HepG2 (cell line): Measurements from ENCODE around the gene ESF1. TPM values are rescaled to one million over a fixed set of nuclear protein-coding genes. Genes with fewer than 3 reads are reported as not detected.

Source experiments
- ATF2 ChIP-seq: sonication (generic); formaldehyde crosslinking; IDR thresholded peaks from 2 replicates; pipeline ENCODE4 v1.4.0; 2020; ENCODE audit warnings: missing genetic modification reagents
- ELF1 ChIP-seq: sonication (generic); formaldehyde crosslinking; IDR thresholded peaks from 2 replicates; pipeline ENCODE4 v1.4.0; 2020; ENCODE audit warnings: missing genetic modification reagents
- FOXA1 ChIP-seq, 2 experiments: fragments of 450-650 bp in 1 of 2; sonication (generic) in 1 of 2; formaldehyde crosslinking in 1 of 2; IDR thresholded peaks; 2 replicates each; pipeline versions ENCODE4 v1.4.0 to v1.6.1; 2016 to 2020; ENCODE audit warnings: missing genetic modification reagents in 1 of 2
- HNRNPL ChIP-seq: fragments of 200-400 bp; formaldehyde crosslinking; IDR thresholded peaks from 2 replicates; pipeline ENCODE4 v1.6.1; 2017; ENCODE audit warnings: mild to moderate bottlenecking, low read depth, low read length
- MIER2 ChIP-seq: IDR thresholded peaks from 2 replicates; pipeline ENCODE4 v1.6.1; 2016; ENCODE audit warnings: missing biosample characterization, missing genetic modification reagents
- MIER3 ChIP-seq: IDR thresholded peaks from 2 replicates; pipeline ENCODE4 v1.6.1; 2016; ENCODE audit warnings: missing compliant biosample characterization, borderline replicate concordance
- NR0B2 ChIP-seq: sonication (generic); formaldehyde crosslinking; IDR thresholded peaks from 2 replicates; pipeline ENCODE4 v1.4.0; 2020; ENCODE audit warnings: mild to moderate bottlenecking, missing genetic modification reagents
- SPEN ChIP-seq: sonication (generic); formaldehyde crosslinking; IDR thresholded peaks from 2 replicates; pipeline ENCODE4 v1.5.1; 2020; ENCODE audit warnings: low read depth, mild to moderate bottlenecking, missing genetic modification reagents
- U2AF2 ChIP-seq: fragments of 200-400 bp; formaldehyde crosslinking; IDR thresholded peaks from 2 replicates; pipeline ENCODE4 v1.6.1; 2017; ENCODE audit warnings: low read depth, mild to moderate bottlenecking, low read length
- ZEB1 ChIP-seq: IDR thresholded peaks from 2 replicates; pipeline ENCODE4 v1.6.1; 2012; ENCODE audit warnings: mild to moderate bottlenecking, low read depth, inconsistent platforms; ENCODE audit not compliant: insufficient replicate concordance
- ZNF234 ChIP-seq: sonication (generic); formaldehyde crosslinking; conservative IDR thresholded peaks from 2 replicates; pipeline ENCODE4 v1.5.1; 2020; ENCODE audit warnings: mild to moderate bottlenecking, missing genetic modification reagents
- ZNF468 ChIP-seq: sonication (generic); formaldehyde crosslinking; IDR thresholded peaks from 2 replicates; pipeline ENCODE4 v1.8.0; 2022; ENCODE audit warnings: mild to moderate bottlenecking, moderate library complexity, missing genetic modification reagents
- ZNF550 ChIP-seq: sonication (generic); formaldehyde crosslinking; IDR thresholded peaks from 2 replicates; pipeline ENCODE4 v1.4.0; 2020; ENCODE audit warnings: mild to moderate bottlenecking, missing genetic modification reagents, borderline replicate concordance
- ZNF605 ChIP-seq: sonication (generic); formaldehyde crosslinking; IDR thresholded peaks from 2 replicates; pipeline ENCODE4 v1.8.0; 2022; ENCODE audit warnings: mild to moderate bottlenecking, missing genetic modification reagents
- polyA plus RNA-seq, 8 experiments: library from polyadenylated mRNA; depleted of rRNA in 3 of 8; stranded (reverse) in 7 of 8; unstranded in 1 of 8; fragments of >200 nt; fragmentation: Illumina TruSeq in 4 of 8; extraction: Trizol in 4 of 8; gene quantifications; 2 replicates each; pipeline versions ENCODE4 v1.2.1 to v1.2.3, GENCODE V29; 2011 to 2016; ENCODE audit warnings: low read depth in 4 of 8, missing spikeins in 1 of 8, mixed read lengths in 1 of 8; ENCODE audit not compliant: insufficient read depth in 1 of 8
- total RNA-seq, 5 experiments: library from RNA; depleted of rRNA; stranded (reverse); fragments of >200 nt; fragmentation: Illumina TruSeq; extraction: Trizol; gene quantifications; 2 replicates each; pipeline ENCODE4 v1.2.3, GENCODE V29; 2016; ENCODE audit warnings: low read depth in 1 of 5

The ESF1 gene
- total and polyA plus RNA-seq, 2 of the 13 experiments (the other 11 are each of a cell fraction or from before 2014, with no cell fraction given) = 7.3 to 66.9 TPM

GRCh38 chr20:13821876-13822275, 37.2 kb upstream of the ESF1 start (continued):
- TF ChIP-seq ELF1 (CRISPR knock-in tag) (no peak), MIER3 (CRISPR knock-in tag) (no peak), ZNF468 (CRISPR knock-in tag) (no peak), ZNF605 (CRISPR knock-in tag) (no peak), SPEN (no peak), ZNF550 (CRISPR knock-in tag) (no peak), NR0B2 (CRISPR knock-in tag) (no peak), U2AF2 (no peak), ZEB1 (no peak), ATF2 (CRISPR knock-in tag) (no peak), FOXA1 (IDR thresholded peaks at IDR 0.05) (no peak), FOXA1 (CRISPR knock-in tag; IDR thresholded peaks at IDR 0.05) (0 out of 2 replicates have a peak, but pooled peaks have one; percentile 31), HNRNPL (no peak), ZNF234 (CRISPR knock-in tag) (no peak), MIER2 (CRISPR knock-in tag) (no peak)
